DMS79 (cell line): ENCODE measurements around the gene BICC1.
"Not testable (repeated sequence)": the region's sequence is repeated elsewhere in the genome, so short reads cannot be mapped to it uniquely, and the experiment has no call there.

Experiments used
- DNase-seq: peaks from one replicate; lab custom pipeline; 2025; lab: John Stamatoyannopoulos, UW

BICC1 gene

GRCh38 chr10:58567652-58568051, 55.0 kb downstream of the BICC1 start:
- no peak for DNase-seq

- DNase-seq: no peak
These were observed 55.8 kb downstream of the BICC1 start for GRCh38 chr10:58568428-58568935.

- DNase-seq: no peak
These were observed 57.6 kb downstream of the BICC1 start for GRCh38 chr10:58570307-58570723.

- DNase-seq: no peak
These were observed 58.3 kb downstream of the BICC1 start for GRCh38 chr10:58570979-58571378.

- no peak for DNase-seq
These were observed 60.5 kb downstream of the BICC1 start for GRCh38 chr10:58573144-58573543.

- DNase-seq: no peak
These were observed 61.4 kb downstream of the BICC1 start for GRCh38 chr10:58574058-58574457.

GRCh38 chr10:58575491-58575890, 62.8 kb downstream of the BICC1 start:
- no peak for DNase-seq

- no peak for DNase-seq
These were observed 64.2 kb downstream of the BICC1 start for GRCh38 chr10:58576751-58577436.

GRCh38 chr10:58577437-58577777, 64.7 kb downstream of the BICC1 start:
- no peak for DNase-seq

- no peak for DNase-seq
These were observed 65.7 kb downstream of the BICC1 start for GRCh38 chr10:58578366-58578765.

- DNase-seq: no peak
These were observed 66.5 kb downstream of the BICC1 start for GRCh38 chr10:58579011-58579655.

GRCh38 chr10:58582045-58582444, 69.4 kb downstream of the BICC1 start:
- DNase-seq: no peak

- no peak for DNase-seq
These were observed 72.8 kb downstream of the BICC1 start for GRCh38 chr10:58585435-58585834.

GRCh38 chr10:58586282-58587245, 73.9 kb downstream of the BICC1 start:
- DNase-seq: no peak

GRCh38 chr10:58587676-58588075, 75.0 kb downstream of the BICC1 start:
- no peak for DNase-seq

- no peak for DNase-seq
These were observed 76.1 kb downstream of the BICC1 start for GRCh38 chr10:58588673-58589265.

- DNase-seq: no peak
These were observed 77.6 kb downstream of the BICC1 start for GRCh38 chr10:58590152-58590840.

GRCh38 chr10:58590924-58591323, 78.3 kb downstream of the BICC1 start:
- no peak for DNase-seq

- DNase-seq: no peak
These were observed 80.3 kb downstream of the BICC1 start for GRCh38 chr10:58593008-58593407.

GRCh38 chr10:58597211-58597610, 84.5 kb downstream of the BICC1 start:
- not testable (repeated sequence) for DNase-seq

- no peak for DNase-seq
These were observed 87.4 kb downstream of the BICC1 start for GRCh38 chr10:58599927-58600553.
